MG63 (cell line): ENCODE measurements around the gene PPP2R2C. TPM values are rescaled to one million over a fixed set of nuclear protein-coding genes. Genes with fewer than 3 reads are reported as not detected.

Source experiments
- DNase-seq: peaks from one replicate; pipeline ENCODE4 v3.0.0-alpha.2; 2020
- H3K27me3 ChIP-seq: fragments of 250-450 bp; sonication (Bioruptor Pico); 2 replicates; pipeline ENCODE4 v1.5.1; 2020; ENCODE audit warnings: mild to moderate bottlenecking, moderate library complexity
- H3K36me3 ChIP-seq: fragments of 250-450 bp; sonication (Bioruptor Pico); 2 replicates; pipeline ENCODE4 v1.5.1; 2020; ENCODE audit warnings: mild to moderate bottlenecking, moderate library complexity
- H3K4me3 ChIP-seq: fragments of 250-450 bp; sonication (Bioruptor Pico); 2 replicates; pipeline ENCODE4 v1.5.1; 2020; ENCODE audit warnings: mild to moderate bottlenecking, moderate library complexity
- H3K9me3 ChIP-seq: fragments of 250-450 bp; sonication (Bioruptor Pico); 2 replicates; pipeline ENCODE4 v1.5.1; 2020; ENCODE audit warnings: mild to moderate bottlenecking, moderate library complexity
- total RNA-seq: library from RNA; depleted of rRNA; stranded (reverse); fragments of >200 nt; shearing (Covaris generic); gene quantifications from 2 replicates; pipeline ENCODE4 v1.2.3, GENCODE V29; 2014; ENCODE audit warnings: low replicate concordance

Gene PPP2R2C
- total RNA-seq, 1 experiment from 2014 or later = 3.3 TPM

DNA sequence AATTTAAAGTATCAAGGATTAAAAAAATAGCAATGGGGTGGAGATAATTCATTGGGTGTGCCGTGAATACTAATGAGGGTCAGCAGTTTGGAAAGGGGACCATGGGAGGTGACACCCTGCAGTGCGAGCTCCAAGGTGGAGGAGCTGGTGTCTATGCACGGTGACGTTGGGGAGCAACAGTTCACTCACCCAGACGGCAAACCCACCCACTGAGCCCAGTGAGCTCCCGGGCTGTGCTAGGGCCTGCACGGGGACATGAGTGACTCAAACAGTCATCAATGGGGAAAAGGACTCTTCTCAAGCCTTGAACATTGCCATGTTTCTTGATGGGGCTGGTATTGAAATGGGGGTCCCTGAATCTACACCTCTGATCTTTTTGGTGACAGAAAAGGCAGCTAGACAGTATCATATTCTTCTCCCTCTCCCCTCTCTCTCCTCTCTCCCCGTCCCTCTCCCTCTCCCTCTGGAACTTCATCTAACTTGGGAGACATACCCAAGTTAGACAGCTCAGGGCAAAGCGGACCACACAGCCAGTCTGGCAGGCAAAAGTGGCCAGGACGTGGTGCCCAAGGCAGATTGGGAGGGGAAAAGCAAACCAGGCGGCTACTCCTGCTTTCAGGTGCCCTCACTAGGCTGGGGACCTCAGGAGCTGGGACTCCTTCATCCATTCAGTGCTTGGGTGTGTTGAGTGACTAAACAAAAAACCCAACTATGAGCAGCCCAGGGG, 26.3 kb upstream of the PPP2R2C start:
- no peak overlapping the region for H3K4me3 ChIP-seq
- H3K9me3 ChIP-seq = no peaks in the 10 kb centered on the region
- no peaks in the 10 kb centered on the region for H3K27me3 ChIP-seq
- no peaks in the 10 kb centered on the region for H3K36me3 ChIP-seq
- DNase-seq = no peak

DNA sequence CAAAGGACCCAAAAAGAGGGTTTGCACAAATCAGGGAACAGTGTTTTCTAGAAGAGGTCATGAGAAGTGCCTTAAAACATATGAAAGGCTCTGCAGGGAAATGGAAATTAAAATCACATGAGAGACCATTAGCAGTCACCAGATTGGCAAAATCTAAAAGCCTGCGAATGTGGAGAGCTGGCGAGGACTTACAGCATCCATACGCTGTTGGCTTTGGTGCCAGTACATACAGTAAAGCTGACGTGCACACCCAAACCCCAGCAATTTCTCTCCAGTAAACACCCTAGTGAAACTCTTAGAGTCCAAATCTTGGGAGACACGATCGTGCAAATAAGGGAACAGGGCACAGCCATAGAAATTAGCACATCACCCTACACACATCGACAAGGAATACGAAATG, 25.4 kb upstream of the PPP2R2C start:
- Histone ChIP-seq H3K36me3 (no peaks in the 10 kb centered on the region), H3K4me3 (no peak overlapping the region), H3K9me3 (no peaks in the 10 kb centered on the region), H3K27me3 (no peaks in the 10 kb centered on the region)
- DNase-seq = no peak

DNA sequence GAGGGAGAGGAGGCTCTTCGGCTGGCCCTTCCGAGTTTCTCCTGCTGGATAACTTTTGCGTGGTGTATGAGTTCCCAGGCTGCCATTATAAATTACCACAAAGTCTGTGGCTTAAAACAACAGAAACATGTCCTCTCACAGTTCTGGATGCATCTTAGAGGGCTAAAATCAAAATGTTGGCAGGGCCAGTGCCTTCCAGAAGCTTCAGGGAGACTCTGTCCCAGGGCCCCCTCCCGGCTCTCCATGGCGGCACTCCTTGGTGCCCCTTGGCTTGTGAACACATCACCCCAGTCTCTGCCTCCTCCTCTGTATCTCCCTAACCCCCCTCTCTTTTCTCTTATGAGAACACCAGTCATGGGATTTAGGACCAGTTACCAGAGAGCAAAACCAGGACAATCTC, 23.3 kb upstream of the PPP2R2C start:
- no peak for DNase-seq
- Histone ChIP-seq H3K36me3 (no peaks in the 10 kb centered on the region), H3K4me3 (no peak overlapping the region), H3K27me3 (no peaks in the 10 kb centered on the region), H3K9me3 (no peaks in the 10 kb centered on the region)

- DNase-seq = no peak
- Histone ChIP-seq H3K9me3 (no peaks in the 10 kb centered on the region), H3K36me3 (no peaks in the 10 kb centered on the region), H3K27me3 (no peaks in the 10 kb centered on the region), H3K4me3 (no peak overlapping the region)
These were observed 22.8 kb upstream of the PPP2R2C start for GRCh38 chr4:6495296-6495590.

- no peaks in the 10 kb centered on the region for H3K27me3 ChIP-seq
These were observed 22.2 kb upstream of the PPP2R2C start for GRCh38 chr4:6494431-6495295.

DNA sequence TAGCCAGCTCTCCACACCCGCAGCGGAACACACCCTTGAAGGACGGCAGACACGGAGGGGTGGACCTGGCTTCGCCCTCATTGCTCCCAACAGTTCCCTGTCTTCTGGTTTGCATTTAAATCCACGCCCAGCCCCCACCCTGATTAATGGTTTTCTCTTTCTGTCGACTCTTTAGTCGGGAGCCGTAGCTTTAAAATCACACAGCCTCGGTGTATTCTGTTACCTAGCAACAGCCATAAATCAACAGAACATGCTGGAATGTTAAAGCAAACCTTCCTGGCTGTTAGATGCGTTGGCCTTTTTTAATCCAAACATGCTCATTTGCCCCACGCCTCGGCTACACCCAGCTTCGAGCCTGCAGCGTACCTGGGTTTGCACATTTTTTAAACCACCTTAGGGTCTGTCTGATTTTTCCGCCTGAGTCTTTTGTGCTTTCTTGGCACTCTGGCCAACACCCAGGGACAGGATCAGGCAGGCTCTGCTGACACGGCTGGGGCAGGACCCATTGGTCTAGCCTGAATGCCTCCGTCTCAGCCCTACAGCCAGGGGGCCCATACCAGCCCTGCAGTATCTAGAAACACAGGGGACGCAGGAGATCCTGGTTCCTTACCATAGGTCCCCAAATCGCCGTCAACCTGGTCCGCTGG, 21.4 kb upstream of the PPP2R2C start:
- no peak for DNase-seq
- H3K27me3 ChIP-seq = no peaks in the 10 kb centered on the region
- H3K36me3 ChIP-seq = no peaks in the 10 kb centered on the region
- H3K4me3 ChIP-seq = no peak overlapping the region
- H3K9me3 ChIP-seq = no peaks in the 10 kb centered on the region

More at GRCh38 chr4:6494431-6495295, 22.2 kb upstream of the PPP2R2C start:
- no peaks in the 10 kb centered on the region for H3K36me3 ChIP-seq
- H3K4me3 ChIP-seq = no peak overlapping the region
- no peaks in the 10 kb centered on the region for H3K9me3 ChIP-seq
- no peak for DNase-seq

DNA sequence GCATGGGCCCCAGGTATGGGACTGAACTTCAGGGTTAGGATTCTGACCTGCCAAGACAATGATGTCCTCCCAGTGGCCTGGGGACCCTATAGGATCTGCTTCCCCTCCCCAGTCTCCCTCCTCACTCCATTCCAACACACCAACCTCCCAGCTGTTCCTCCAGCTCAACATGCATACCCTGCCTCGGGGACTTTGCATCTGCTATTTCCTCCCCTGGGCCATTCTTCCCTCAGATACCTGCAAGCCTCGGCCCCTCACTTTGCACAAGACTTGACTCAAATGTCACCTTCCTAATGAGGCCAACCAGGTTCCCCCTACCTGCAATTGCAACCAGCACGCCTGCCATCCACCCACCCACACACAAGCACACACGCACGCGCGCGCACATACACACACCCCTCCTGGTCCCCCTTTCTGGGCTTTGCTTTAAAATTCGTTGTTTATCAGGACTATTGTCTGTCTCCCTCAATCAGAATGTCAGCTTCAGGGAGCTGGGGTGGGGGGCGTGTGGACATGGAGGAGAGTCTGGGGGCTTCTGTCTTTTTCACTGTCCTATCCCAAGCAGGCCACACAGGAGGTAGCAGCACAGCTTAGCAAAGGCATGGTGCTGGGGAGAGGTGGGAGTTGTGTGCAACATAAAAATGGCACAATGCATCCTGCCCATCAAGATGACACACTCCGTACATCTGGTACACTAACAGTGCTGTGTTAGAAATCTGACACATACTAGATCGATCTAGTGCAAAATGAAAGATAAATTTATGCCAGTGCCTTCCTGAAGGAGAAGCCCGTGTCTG, 20.6 kb upstream of the PPP2R2C start:
- Histone ChIP-seq H3K4me3 (no peak overlapping the region), H3K9me3 (no peaks in the 10 kb centered on the region), H3K27me3 (no peaks in the 10 kb centered on the region), H3K36me3 (no peaks in the 10 kb centered on the region)
- DNase-seq = no peak

DNA sequence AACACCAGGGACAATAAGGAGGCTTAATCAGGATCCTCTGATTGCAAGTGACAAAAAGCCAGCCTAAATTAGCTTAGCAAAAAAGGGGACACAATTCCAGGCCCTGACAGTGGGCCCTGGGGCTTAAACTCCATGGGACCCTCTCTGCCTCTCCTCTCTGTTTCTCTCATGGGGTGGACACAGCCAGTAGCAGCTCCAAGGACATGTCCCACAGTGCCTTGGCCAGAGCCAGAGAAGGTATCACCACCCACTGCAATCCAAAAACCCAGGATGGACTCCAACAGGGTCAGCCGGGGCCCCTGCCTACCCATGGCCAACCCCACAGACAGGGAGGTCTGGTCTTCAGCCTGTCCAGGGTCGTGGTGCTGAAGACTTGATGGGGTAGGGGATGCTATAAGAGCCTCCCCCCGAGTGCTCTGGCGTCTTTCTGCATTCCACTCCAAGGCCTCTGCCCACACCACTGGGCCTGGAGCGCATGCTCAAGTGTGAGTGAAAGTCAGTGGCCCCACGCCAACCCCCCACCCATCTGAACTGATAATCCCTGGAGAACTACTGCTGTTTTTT, 19.7 kb upstream of the PPP2R2C start:
- no peak for DNase-seq
- no peaks in the 10 kb centered on the region for H3K36me3 ChIP-seq
- H3K27me3 ChIP-seq = no peaks in the 10 kb centered on the region
- peaks cover 7% of the 10 kb centered on the region; the same call in 1 of the 2 replicates for H3K9me3 ChIP-seq
- H3K4me3 ChIP-seq = no peak overlapping the region

DNA sequence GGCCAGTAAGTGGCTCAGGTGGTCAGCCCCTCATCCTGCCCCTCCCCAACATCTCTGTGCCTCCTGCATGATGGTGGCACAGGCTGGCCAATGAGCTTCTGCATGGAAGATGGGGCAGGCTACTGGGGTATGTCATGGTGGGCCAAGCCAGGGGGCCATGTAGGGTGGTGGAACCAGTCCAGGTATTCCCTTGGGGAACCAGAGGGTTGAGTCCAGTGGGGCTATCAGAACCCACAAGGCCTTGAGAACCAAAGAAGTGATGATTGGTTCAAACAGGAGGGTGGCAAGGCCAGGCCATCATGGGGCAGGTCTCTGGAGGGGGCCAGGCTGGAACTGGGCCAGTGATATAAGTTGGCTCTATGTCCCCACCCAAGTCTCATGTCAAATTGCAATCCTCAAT, 18.8 kb upstream of the PPP2R2C start:
- DNase-seq = no peak
- peaks cover 7% of the 10 kb centered on the region; the same call in 1 of the 2 replicates for H3K9me3 ChIP-seq
- H3K4me3 ChIP-seq = no peak overlapping the region
- H3K36me3 ChIP-seq = no peaks in the 10 kb centered on the region
- no peaks in the 10 kb centered on the region for H3K27me3 ChIP-seq

- H3K36me3 ChIP-seq = no peaks in the 10 kb centered on the region
- no peak overlapping the region for H3K4me3 ChIP-seq
- H3K27me3 ChIP-seq = no peaks in the 10 kb centered on the region
- H3K9me3 ChIP-seq = peaks cover 7% of the 10 kb centered on the region; the same call in 1 of the 2 replicates
- DNase-seq = no peak
These were observed 17.5 kb upstream of the PPP2R2C start for GRCh38 chr4:6489927-6490326.

GRCh38 chr4:6487466-6487865, 15.1 kb upstream of the PPP2R2C start:
- no peaks in the 10 kb centered on the region for H3K27me3 ChIP-seq
- no peaks in the 10 kb centered on the region for H3K36me3 ChIP-seq
- no peak for DNase-seq
- no peak overlapping the region for H3K4me3 ChIP-seq
- peaks cover 7% of the 10 kb centered on the region; the same call in 1 of the 2 replicates for H3K9me3 ChIP-seq

DNA sequence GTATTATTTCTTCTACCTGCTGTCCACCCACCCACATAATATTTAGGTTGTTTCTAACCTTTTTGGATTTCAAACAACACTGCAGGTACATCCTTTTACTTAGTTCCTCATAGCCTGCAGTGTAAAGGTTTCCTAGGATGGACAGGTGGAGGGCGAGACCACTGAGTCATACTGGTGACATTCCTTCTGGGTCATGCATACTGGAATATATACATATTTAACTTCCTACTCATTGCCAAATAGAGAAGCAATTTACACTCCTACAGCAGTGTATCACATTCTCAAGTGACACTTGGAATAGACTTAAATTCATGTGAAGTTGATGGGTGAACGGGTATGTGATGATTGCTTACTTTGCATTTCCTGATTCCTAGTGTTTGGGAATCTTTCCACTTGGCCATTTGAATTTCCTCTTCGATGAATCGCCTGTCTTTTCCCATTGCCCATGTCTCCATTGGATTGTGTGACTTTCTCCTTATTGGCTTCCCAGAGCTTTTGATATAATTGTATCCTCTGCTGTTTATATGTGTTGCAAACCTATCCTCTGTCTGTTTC, 8.2 kb upstream of the PPP2R2C start:
- no peaks in the 10 kb centered on the region for H3K9me3 ChIP-seq
- no peak overlapping the region for H3K4me3 ChIP-seq
- H3K36me3 ChIP-seq = no peaks in the 10 kb centered on the region
- no peaks in the 10 kb centered on the region for H3K27me3 ChIP-seq
- DNase-seq = no peak

DNA sequence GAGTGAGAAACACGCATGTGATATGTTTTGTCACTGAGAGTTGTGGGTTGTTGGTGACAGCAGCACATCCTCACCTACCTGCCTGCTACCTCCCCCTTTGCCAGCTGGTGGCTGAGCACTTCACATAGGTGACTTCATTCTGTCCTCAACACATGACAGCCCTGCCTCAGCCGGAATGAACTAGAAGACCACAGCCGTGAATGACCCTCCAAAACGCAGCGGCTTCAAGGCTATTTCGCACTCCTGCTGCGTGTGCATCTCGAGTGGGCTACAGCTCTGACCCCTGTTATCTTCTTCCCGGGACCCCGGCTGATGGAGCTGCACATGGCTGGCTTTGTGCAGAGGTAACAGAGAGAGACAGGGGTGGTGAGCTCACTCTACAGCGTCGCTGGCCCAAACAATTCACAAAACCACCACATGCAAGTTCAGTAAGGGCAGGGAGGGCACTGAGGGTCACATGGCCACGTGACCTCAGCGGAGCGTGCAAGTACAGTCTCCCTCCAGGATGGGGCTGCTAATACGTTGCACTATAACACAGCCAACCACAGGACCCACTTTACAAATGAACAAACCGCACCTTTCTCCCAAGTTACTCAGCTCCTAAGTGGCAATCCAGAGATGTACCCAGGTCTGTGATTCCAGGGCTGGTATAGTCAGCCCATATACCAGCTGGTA, 6.3 kb upstream of the PPP2R2C start:
- Histone ChIP-seq H3K9me3 (no peaks in the 10 kb centered on the region), H3K36me3 (no peaks in the 10 kb centered on the region), H3K27me3 (no peaks in the 10 kb centered on the region), H3K4me3 (no peak overlapping the region)
- no peak for DNase-seq

DNA sequence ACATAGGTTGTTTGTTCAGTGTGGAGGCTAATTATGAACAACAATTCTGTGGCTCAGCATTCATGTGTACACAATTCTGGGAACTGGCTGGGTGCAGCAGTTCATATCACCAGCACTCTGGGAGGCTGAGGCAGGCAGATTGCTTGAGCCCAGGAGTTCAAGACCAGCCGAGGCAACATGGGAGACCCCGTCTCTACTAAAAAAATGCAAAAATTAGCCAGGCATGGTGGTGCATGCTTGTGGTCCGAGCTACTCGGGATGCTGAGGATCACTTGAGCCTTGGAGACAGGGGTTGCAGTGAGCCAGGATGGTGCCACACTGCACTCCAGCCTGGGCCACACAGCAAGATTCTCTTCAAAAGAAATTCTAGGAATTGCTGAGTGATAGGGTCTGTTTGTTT, 4.5 kb upstream of the PPP2R2C start:
- Histone ChIP-seq H3K9me3 (no peaks in the 10 kb centered on the region), H3K36me3 (no peaks in the 10 kb centered on the region), H3K4me3 (no peak overlapping the region), H3K27me3 (no peaks in the 10 kb centered on the region)
- DNase-seq = no peak

DNA sequence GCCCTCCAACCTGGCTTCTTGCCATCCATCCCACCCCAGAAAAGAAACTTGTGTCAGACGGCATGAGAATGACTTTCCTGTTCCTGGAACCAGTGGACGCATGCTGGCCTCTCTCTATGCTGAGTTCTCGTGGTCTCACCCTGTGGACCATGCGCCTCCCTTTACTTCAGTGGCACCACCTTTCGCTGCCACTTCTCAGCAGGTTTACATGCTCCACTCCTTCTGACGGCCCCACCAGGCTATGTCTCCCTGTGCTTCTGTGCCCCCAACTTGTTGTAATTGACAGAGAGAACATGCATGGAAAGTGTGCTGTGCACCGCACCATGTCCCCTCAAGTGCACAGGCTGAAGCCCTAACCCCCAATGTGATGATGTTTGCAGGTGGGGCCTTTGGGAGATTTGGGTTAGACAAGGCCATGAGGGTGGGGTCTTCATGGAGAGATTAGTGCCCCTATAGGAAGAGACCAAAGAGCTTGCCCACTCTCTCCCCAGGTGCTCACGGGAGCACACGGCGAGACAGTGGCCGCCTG, 3.1 kb upstream of the PPP2R2C start:
- no peaks in the 10 kb centered on the region for H3K36me3 ChIP-seq
- H3K27me3 ChIP-seq = no peaks in the 10 kb centered on the region
- no peaks in the 10 kb centered on the region for H3K9me3 ChIP-seq
- no peak for DNase-seq
- no peak overlapping the region for H3K4me3 ChIP-seq
